Fibroblast of the aortic adventitia (primary cell): ENCODE results near the gene IRF3. TPM values are rescaled to one million over a fixed set of nuclear protein-coding genes. Genes with fewer than 3 reads are reported as not detected.
"Not testable (repeated sequence)": the region's sequence is repeated elsewhere in the genome, so short reads cannot be mapped to it uniquely, and the experiment has no call there.

ENCODE experiments used
- DNase-seq: peaks from one replicate; pipeline ENCODE4 v3.0.0-alpha.2; 2010; ENCODE audit warnings: low read depth
- H3K4me3 ChIP-seq: 2 replicates; pipeline ENCODE4 v1.5.1; 2011; ENCODE audit warnings: low read depth, mild to moderate bottlenecking, control low read depth, low read length, moderate library complexity
- CTCF ChIP-seq: IDR thresholded peaks from 2 replicates; pipeline ENCODE4 v1.5.1; 2011; ENCODE audit warnings: mild to moderate bottlenecking, low read length, control low read depth, inconsistent platforms; ENCODE audit not compliant: insufficient read depth
- total RNA-seq: library from RNA; depleted of rRNA; stranded (reverse); fragments of >200 nt; gene quantifications from 2 replicates; pipeline ENCODE4 v1.2.3, GENCODE V29; 2012; ENCODE audit warnings: low replicate concordance

IRF3 gene
- total RNA-seq, 1 donor, result 33.3 TPM

GRCh38 chr19:49639401-49640112 lies 26.1 kb downstream of the IRF3 start:
- H3K4me3 ChIP-seq, result peak overlapping the region; percentile 83
- no peak for DNase-seq
- no peak for TF ChIP-seq CTCF

- no peak for TF ChIP-seq CTCF
- H3K4me3 ChIP-seq, result peak overlapping the region; percentile 83
- peak; percentile 81 for DNase-seq
Observed at GRCh38 chr19:49637821-49638738, 27.6 kb downstream of the IRF3 start.

GRCh38 chr19:49636233-49636932 lies 29.3 kb downstream of the IRF3 start:
- H3K4me3 ChIP-seq, result no peak overlapping the region
- DNase-seq, result no peak

GRCh38 chr19:49635530-49636232 lies 30.0 kb downstream of the IRF3 start:
- peak; percentile 13 for TF ChIP-seq CTCF
- H3K4me3 ChIP-seq, result no peak overlapping the region
- no peak for DNase-seq

More at GRCh38 chr19:49636233-49636932, 29.3 kb downstream of the IRF3 start:
- no peak for TF ChIP-seq CTCF

- DNase-seq, result peak; percentile 67
- not testable (repeated sequence) for H3K4me3 ChIP-seq
Observed at GRCh38 chr19:49633273-49633672, 32.4 kb downstream of the IRF3 start.

GRCh38 chr19:49632576-49632975 lies 33.1 kb downstream of the IRF3 start:
- no peak for TF ChIP-seq CTCF
- no peak for DNase-seq

More at GRCh38 chr19:49632576-49632975, 33.1 kb downstream of the IRF3 start:
- H3K4me3 ChIP-seq, result no peak overlapping the region
